Middle frontal gyrus (tissue), 1 donor: Measurements from ENCODE around the gene TMEM170B.
"Not testable (repeated sequence)": the region's sequence is repeated elsewhere in the genome, so short reads cannot be mapped to it uniquely, and the experiment has no call there.

Source experiments
- DNase-seq: peaks from one replicate; pipeline ENCODE4 v3.0.0-alpha.2; 2015; ENCODE audit warnings: low spot score; ENCODE audit errors: extremely low spot score

Gene TMEM170B

GRCh38 chr6:11528996-11529395 lies 8.6 kb upstream of the TMEM170B start:
- DNase-seq, result no peak

GRCh38 chr6:11532097-11532496 lies 5.5 kb upstream of the TMEM170B start:
- DNase-seq, result no peak

- no peak for DNase-seq
These were observed 3.0 kb upstream of the TMEM170B start for GRCh38 chr6:11534561-11534960.

- no peak for DNase-seq
These were observed 1.7 kb upstream of the TMEM170B start for GRCh38 chr6:11535801-11536230.

- no peak for DNase-seq
These were observed 754 bp upstream of the TMEM170B start for GRCh38 chr6:11536795-11537194.

GRCh38 chr6:11538052-11538818 lies 686 bp downstream of the TMEM170B start:
- no peak for DNase-seq

GRCh38 chr6:11538819-11539468 lies 1.4 kb downstream of the TMEM170B start:
- no peak for DNase-seq

- no peak for DNase-seq
These were observed 5.3 kb downstream of the TMEM170B start for GRCh38 chr6:11542863-11543262.

GRCh38 chr6:11543919-11544518 lies 6.5 kb downstream of the TMEM170B start:
- DNase-seq, result no peak

- DNase-seq, result not testable (repeated sequence)
These were observed 10.3 kb downstream of the TMEM170B start for GRCh38 chr6:11547846-11548245.

GRCh38 chr6:11548578-11548977 lies 11.0 kb downstream of the TMEM170B start:
- DNase-seq, result not testable (repeated sequence)

GRCh38 chr6:11551053-11551452 lies 13.5 kb downstream of the TMEM170B start:
- DNase-seq, result no peak

- DNase-seq, result no peak
These were observed 14.9 kb downstream of the TMEM170B start for GRCh38 chr6:11552442-11552841.

GRCh38 chr6:11553824-11554223 lies 16.3 kb downstream of the TMEM170B start:
- DNase-seq, result no peak

- no peak for DNase-seq
These were observed 18.8 kb downstream of the TMEM170B start for GRCh38 chr6:11556309-11556708.

- DNase-seq, result no peak
These were observed 26.2 kb downstream of the TMEM170B start for GRCh38 chr6:11563793-11564192.

- DNase-seq, result no peak
These were observed 29.1 kb downstream of the TMEM170B start for GRCh38 chr6:11566609-11567008.

GRCh38 chr6:11571073-11571472 lies 33.5 kb downstream of the TMEM170B start:
- no peak for DNase-seq

- DNase-seq, result peak; percentile 37
These were observed 38.0 kb downstream of the TMEM170B start for GRCh38 chr6:11575408-11576033.

GRCh38 chr6:11580686-11581405 lies 43.3 kb downstream of the TMEM170B start:
- DNase-seq, result no peak

- no peak for DNase-seq
These were observed 46.7 kb downstream of the TMEM170B start for GRCh38 chr6:11584244-11584643.
